HG02798 (cell line): ENCODE data around the gene EARS2.
A peak's percentile ranks its signal among the peaks of the same experiment; 100 is the strongest.
"Not testable (repeated sequence)": the region's sequence is repeated elsewhere in the genome, so short reads cannot be mapped to it uniquely, and the experiment has no call there.

Experiments
- ATAC-seq: cut with Tn5 transposase; IDR thresholded peaks from one replicate; pipeline ENCODE4 v1.9.1; 2021; ENCODE audit warnings: mild to moderate bottlenecking; ENCODE audit not compliant: unreplicated experiment, poor library complexity

The EARS2 gene

GRCh38 chr16:23530062-23530461 lies 27.1 kb downstream of the EARS2 start:
- ATAC-seq = no peak

- ATAC-seq = no peak
Measured at GRCh38 chr16:23528644-23529310, 28.4 kb downstream of the EARS2 start.

- ATAC-seq = no peak
Measured at GRCh38 chr16:23527961-23528643, 29.0 kb downstream of the EARS2 start.

- no peak for ATAC-seq
Measured at GRCh38 chr16:23524886-23525285, 32.3 kb downstream of the EARS2 start.

GRCh38 chr16:23523876-23524385 lies 33.2 kb downstream of the EARS2 start:
- ATAC-seq = no peak

- no peak for ATAC-seq
Measured at GRCh38 chr16:23523321-23523720, 33.8 kb downstream of the EARS2 start.

- no peak for ATAC-seq
Measured at GRCh38 chr16:23521965-23522364, 35.2 kb downstream of the EARS2 start.

GRCh38 chr16:23521037-23521743 lies 36.0 kb downstream of the EARS2 start:
- no peak for ATAC-seq

GRCh38 chr16:23520500-23520899 lies 36.6 kb downstream of the EARS2 start:
- no peak for ATAC-seq

- no peak for ATAC-seq
Measured at GRCh38 chr16:23519282-23519681, 37.9 kb downstream of the EARS2 start.

GRCh38 chr16:23518435-23518891 lies 38.7 kb downstream of the EARS2 start:
- ATAC-seq = peak; percentile 55

GRCh38 chr16:23516366-23517137 lies 40.6 kb downstream of the EARS2 start:
- ATAC-seq = no peak

- ATAC-seq = no peak
Measured at GRCh38 chr16:23515881-23516280, 41.3 kb downstream of the EARS2 start.

- no peak for ATAC-seq
Measured at GRCh38 chr16:23514381-23515152, 42.6 kb downstream of the EARS2 start.

GRCh38 chr16:23512168-23512695 lies 44.9 kb downstream of the EARS2 start:
- no peak for ATAC-seq

GRCh38 chr16:23511731-23512130 lies 45.4 kb downstream of the EARS2 start:
- ATAC-seq = no peak

GRCh38 chr16:23510915-23511270 lies 46.3 kb downstream of the EARS2 start:
- not testable (repeated sequence) for ATAC-seq

- peak; percentile 89 for ATAC-seq
Measured at GRCh38 chr16:23510164-23510914, 46.8 kb downstream of the EARS2 start, which contains the start of gene GGA2. GGA2 (minus strand) TSS chr16:23510494; CDS start chr16:23510411, 83 bp downstream.

- ATAC-seq = no peak
Measured at GRCh38 chr16:23509782-23510163, 47.4 kb downstream of the EARS2 start.
